Measurements from ENCODE around the gene PRB2. TPM values are rescaled to one million over a fixed set of nuclear protein-coding genes. Genes with fewer than 3 reads are reported as not detected.

PRB2 gene
- total RNA-seq, 2 experiments from 2014 or later = not detected

DNA sequence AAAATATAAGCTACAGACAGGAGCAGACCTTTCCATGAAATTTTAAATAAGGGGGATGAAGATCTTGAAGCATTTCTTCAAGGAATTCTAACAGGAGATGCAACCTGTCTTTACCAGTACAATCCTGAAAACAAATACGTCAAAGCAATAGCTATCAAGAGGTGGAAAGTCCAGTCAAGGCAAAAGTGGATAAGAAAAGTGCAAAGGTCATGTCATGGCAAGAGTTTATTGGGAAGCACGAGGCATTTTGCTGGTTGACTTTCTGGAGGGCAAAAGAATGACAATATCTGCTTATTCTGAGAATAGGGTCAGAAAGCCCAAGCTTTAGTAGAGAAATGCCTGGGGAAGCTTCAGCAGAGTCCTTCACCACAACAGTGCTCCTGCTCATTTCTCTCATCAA is 50.9 kb downstream of the PRB2 start:
- H3K4me3 Mint-ChIP-seq = no peak overlapping the region
- no peaks in the 10 kb centered on the region for H3K27me3 Mint-ChIP-seq
- H3K27ac Mint-ChIP-seq = no peak overlapping the region
- no peaks in the 10 kb centered on the region for H3K36me3 Mint-ChIP-seq (ENCODE audit: low read depth)
- H3K9me3 Mint-ChIP-seq = no peaks in the 10 kb centered on the region
- H3K4me1 Mint-ChIP-seq = no peaks in the 10 kb centered on the region
- ChIA-PET POLR2A (no interaction called here), CTCF (no interaction called here)
- DNase-seq = no peak

Other genes with a start within 250 kb of the PRB2 start
- 1 to 10 TPM; 8.3 TPM for gene SMIM10L1, start 224.4 kb downstream of the PRB2 start, total RNA-seq
- gene TAS2R42, start 208.6 kb downstream of the PRB2 start, total RNA-seq = not detected
- gene PRB3, start 125.9 kb downstream of the PRB2 start, total RNA-seq = not detected
- not detected for gene PRB4, start 85.1 kb downstream of the PRB2 start, total RNA-seq